Mononuclear cell (primary cell): ENCODE results near the gene SLC25A13. TPM values are rescaled to one million over a fixed set of nuclear protein-coding genes. Genes with fewer than 3 reads are reported as not detected.
"Not testable (repeated sequence)": the region's sequence is repeated elsewhere in the genome, so short reads cannot be mapped to it uniquely, and the experiment has no call there.

ENCODE experiments used
- H3K27me3 ChIP-seq: 2 replicates; pipeline ENCODE4 v1.6.0; 2011; ENCODE audit warnings: low read length, control low read depth; ENCODE audit not compliant: insufficient read depth
- H3K4me1 ChIP-seq: 2 replicates; pipeline ENCODE4 v1.5.1; 2011; ENCODE audit warnings: mild to moderate bottlenecking, low read length, control low read depth; ENCODE audit not compliant: insufficient read depth
- H3K4me3 ChIP-seq: 2 replicates; pipeline ENCODE4 v1.5.1; 2011; ENCODE audit warnings: mild to moderate bottlenecking, low read length, moderate library complexity
- H3K9me3 ChIP-seq: 2 replicates; pipeline ENCODE4 v1.5.1; 2011; ENCODE audit warnings: low read depth, mild to moderate bottlenecking, control low read depth, low read length
- total RNA-seq: library from RNA; depleted of rRNA; stranded (reverse); fragments of >200 nt; gene quantifications from one replicate; pipeline ENCODE4 v1.2.3, GENCODE V29; 2012

Gene SLC25A13
- total RNA-seq, 1 donor = 23.8 TPM

GRCh38 chr7:96331233-96331632, 9.3 kb upstream of the SLC25A13 start:
- Histone ChIP-seq H3K4me3 (no peak overlapping the region), H3K4me1 (peaks cover 5% of the 10 kb centered on the region)

GRCh38 chr7:96330193-96330592, 8.3 kb upstream of the SLC25A13 start:
- H3K4me3 ChIP-seq = no peak overlapping the region
- no peaks in the 10 kb centered on the region for H3K9me3 ChIP-seq
- peaks cover 5% of the 10 kb centered on the region for H3K4me1 ChIP-seq
- H3K27me3 ChIP-seq = no peaks in the 10 kb centered on the region

More at GRCh38 chr7:96331233-96331632, 9.3 kb upstream of the SLC25A13 start:
- no peaks in the 10 kb centered on the region for H3K27me3 ChIP-seq
- no peaks in the 10 kb centered on the region for H3K9me3 ChIP-seq

- Histone ChIP-seq H3K9me3 (no peaks in the 10 kb centered on the region), H3K27me3 (no peaks in the 10 kb centered on the region), H3K4me1 (peaks cover 5% of the 10 kb centered on the region), H3K4me3 (no peak overlapping the region)
Measured at GRCh38 chr7:96329241-96329640, 7.3 kb upstream of the SLC25A13 start.

- Histone ChIP-seq H3K4me3 (no peak overlapping the region), H3K4me1 (peaks cover 5% of the 10 kb centered on the region), H3K27me3 (no peaks in the 10 kb centered on the region), H3K9me3 (no peaks in the 10 kb centered on the region)
Measured at GRCh38 chr7:96328016-96328415, 6.1 kb upstream of the SLC25A13 start.

- Histone ChIP-seq H3K4me1 (peaks cover 6% of the 10 kb centered on the region), H3K4me3 (no peak overlapping the region), H3K9me3 (no peaks in the 10 kb centered on the region), H3K27me3 (no peaks in the 10 kb centered on the region)
Measured at GRCh38 chr7:96327429-96327828, 5.5 kb upstream of the SLC25A13 start.

- not testable (repeated sequence) for H3K27me3 ChIP-seq, H3K9me3 ChIP-seq, H3K4me3 ChIP-seq
- peaks cover 10% of the 10 kb centered on the region for H3K4me1 ChIP-seq
Measured at GRCh38 chr7:96326752-96327151, 4.9 kb upstream of the SLC25A13 start.

- Histone ChIP-seq H3K4me1 (peaks cover 29% of the 10 kb centered on the region), H3K27me3 (no peaks in the 10 kb centered on the region), H3K9me3 (no peaks in the 10 kb centered on the region), H3K4me3 (no peak overlapping the region)
Measured at GRCh38 chr7:96322847-96323461, 1.1 kb upstream of the SLC25A13 start.

GRCh38 chr7:96322373-96322695, 436 bp upstream of the SLC25A13 start:
- peaks cover 27% of the 10 kb centered on the region for H3K4me1 ChIP-seq
- H3K27me3 ChIP-seq = no peaks in the 10 kb centered on the region
- no peaks in the 10 kb centered on the region for H3K9me3 ChIP-seq
- peak overlapping the region; percentile 79 for H3K4me3 ChIP-seq

- Histone ChIP-seq H3K4me3 (peak overlapping the region; percentile 79), H3K9me3 (no peaks in the 10 kb centered on the region), H3K27me3 (no peaks in the 10 kb centered on the region), H3K4me1 (peaks cover 27% of the 10 kb centered on the region)
Measured at GRCh38 chr7:96321031-96321657, 754 bp downstream of the SLC25A13 start.

- H3K9me3 ChIP-seq = no peaks in the 10 kb centered on the region
Measured at GRCh38 chr7:96320442-96320841, 1.5 kb downstream of the SLC25A13 start.

GRCh38 chr7:96319439-96319838, 2.5 kb downstream of the SLC25A13 start:
- Histone ChIP-seq H3K9me3 (no peaks in the 10 kb centered on the region), H3K4me3 (no peak overlapping the region), H3K4me1 (peaks cover 31% of the 10 kb centered on the region), H3K27me3 (no peaks in the 10 kb centered on the region)

More at GRCh38 chr7:96320442-96320841, 1.5 kb downstream of the SLC25A13 start:
- no peaks in the 10 kb centered on the region for H3K27me3 ChIP-seq
- H3K4me3 ChIP-seq = no peak overlapping the region
- peaks cover 27% of the 10 kb centered on the region for H3K4me1 ChIP-seq

GRCh38 chr7:96316949-96317348, 4.9 kb downstream of the SLC25A13 start:
- H3K9me3 ChIP-seq = no peaks in the 10 kb centered on the region
- H3K4me3 ChIP-seq = no peak overlapping the region
- H3K27me3 ChIP-seq = no peaks in the 10 kb centered on the region
- peaks cover 27% of the 10 kb centered on the region for H3K4me1 ChIP-seq

GRCh38 chr7:96315125-96315512, 6.8 kb downstream of the SLC25A13 start:
- Histone ChIP-seq H3K4me3 (no peak overlapping the region), H3K9me3 (no peaks in the 10 kb centered on the region), H3K27me3 (no peaks in the 10 kb centered on the region), H3K4me1 (peaks cover 21% of the 10 kb centered on the region)

GRCh38 chr7:96314402-96315124, 7.3 kb downstream of the SLC25A13 start:
- no peaks in the 10 kb centered on the region for H3K9me3 ChIP-seq
- peaks cover 16% of the 10 kb centered on the region for H3K4me1 ChIP-seq
- no peaks in the 10 kb centered on the region for H3K27me3 ChIP-seq
- H3K4me3 ChIP-seq = no peak overlapping the region

- Histone ChIP-seq H3K27me3 (no peaks in the 10 kb centered on the region), H3K4me1 (peaks cover 12% of the 10 kb centered on the region), H3K4me3 (no peak overlapping the region), H3K9me3 (no peaks in the 10 kb centered on the region)
Measured at GRCh38 chr7:96313940-96314339, 8.0 kb downstream of the SLC25A13 start.
